ACC112 (cell line): ENCODE data around the gene UBE2L5.

Source experiments
- H2AFZ ChIP-seq: fragments of 200-600 bp; sonication (generic); one replicate; pipeline ENCODE4 v1.6.0; 2017; ENCODE audit warnings: antibody characterized with exemption, low read length; ENCODE audit not compliant: unreplicated experiment
- H3K27ac ChIP-seq: fragments of 200-600 bp; sonication (generic); 2 replicates; pipeline ENCODE4 v1.5.1; 2014; ENCODE audit warnings: low read depth, mild to moderate bottlenecking, antibody characterized with exemption, low read length, moderate library complexity
- H3K27me3 ChIP-seq: fragments of 200-600 bp; sonication (generic); 2 replicates; pipeline ENCODE4 v1.6.1; 2014; ENCODE audit warnings: mild to moderate bottlenecking, antibody characterized with exemption, low read length, moderate library complexity, mixed read lengths; ENCODE audit not compliant: insufficient read depth
- H3K36me3 ChIP-seq: fragments of 200-600 bp; sonication (generic); 2 replicates; pipeline ENCODE4 v1.6.1; 2016; ENCODE audit warnings: mild to moderate bottlenecking, antibody characterized with exemption, low read length, moderate library complexity, mixed read lengths; ENCODE audit not compliant: insufficient read depth
- H3K4me1 ChIP-seq: fragments of 200-600 bp; sonication (generic); one replicate; pipeline ENCODE4 v1.6.1; 2016; ENCODE audit warnings: low read length, mixed read lengths; ENCODE audit not compliant: insufficient read depth, unreplicated experiment, control insufficient read depth
- H3K4me3 ChIP-seq: fragments of 200-600 bp; sonication (generic); 2 replicates; pipeline ENCODE4 v1.5.1; 2014; ENCODE audit warnings: mild to moderate bottlenecking, low read depth, low read length
- H3K79me2 ChIP-seq: fragments of 200-600 bp; sonication (generic); one replicate; pipeline ENCODE4 v1.6.0; 2016; ENCODE audit warnings: low read length; ENCODE audit not compliant: control insufficient read depth, unreplicated experiment, insufficient read depth

UBE2L5 gene

GRCh38 chr13:30406779-30407416 is 15.4 kb upstream of the UBE2L5 start:
- no peak overlapping the region for H3K4me3 ChIP-seq
- H3K36me3 ChIP-seq = no peaks in the 10 kb centered on the region
- H3K27ac ChIP-seq = no peak overlapping the region
- peaks cover 11% of the 10 kb centered on the region for H3K4me1 ChIP-seq
- no peak overlapping the region for H2AFZ ChIP-seq
- H3K27me3 ChIP-seq = no peaks in the 10 kb centered on the region
- no peaks in the 10 kb centered on the region for H3K79me2 ChIP-seq

DNA sequence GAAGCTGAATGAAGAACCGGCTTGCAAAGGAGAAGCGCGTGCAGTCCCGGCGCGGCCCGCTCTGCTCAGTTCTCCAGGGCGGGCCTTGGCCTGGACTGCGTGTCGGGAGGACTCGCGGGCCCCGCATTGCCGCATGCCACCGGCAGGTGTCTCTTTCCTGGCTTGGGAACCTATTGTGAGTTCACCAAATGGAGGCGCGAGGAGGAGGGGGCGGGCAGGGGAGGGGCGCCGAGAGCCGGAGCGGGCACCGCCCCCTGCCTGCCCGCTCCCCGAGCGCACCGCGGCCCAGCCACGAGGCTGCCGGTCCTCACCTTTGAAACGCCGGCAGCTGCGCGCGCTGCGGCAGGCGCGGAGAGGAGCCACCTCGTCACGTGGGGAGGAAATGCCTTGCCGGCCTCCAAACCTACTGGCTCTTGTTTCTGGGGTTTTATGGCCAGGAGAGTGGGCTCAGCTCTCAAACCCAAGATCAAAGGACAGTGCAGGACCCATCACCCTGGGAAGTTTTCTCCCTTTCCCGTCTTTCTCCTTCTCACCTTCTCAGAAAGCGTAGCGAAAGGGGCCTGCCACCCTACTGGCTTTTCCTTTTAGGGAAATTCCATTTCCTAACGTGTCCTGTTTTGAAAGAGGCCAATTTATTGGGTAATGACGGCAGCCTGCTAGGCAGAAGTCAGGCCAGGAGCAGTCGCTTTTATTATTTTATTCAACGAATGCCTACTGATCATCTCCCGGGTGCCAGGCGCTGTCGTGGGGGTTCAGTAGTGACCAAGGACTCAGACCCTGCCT is 13.8 kb upstream of the UBE2L5 start:
- H3K27ac ChIP-seq = peak overlapping the region; percentile 57; the same call in 1 of the 2 replicates
- peak overlapping the region; percentile 67 for H3K4me3 ChIP-seq
- H2AFZ ChIP-seq = peak overlapping the region; percentile 86
- H3K79me2 ChIP-seq = no peaks in the 10 kb centered on the region
- H3K36me3 ChIP-seq = no peaks in the 10 kb centered on the region
- H3K4me1 ChIP-seq = peaks cover 11% of the 10 kb centered on the region
- H3K27me3 ChIP-seq = no peaks in the 10 kb centered on the region

DNA sequence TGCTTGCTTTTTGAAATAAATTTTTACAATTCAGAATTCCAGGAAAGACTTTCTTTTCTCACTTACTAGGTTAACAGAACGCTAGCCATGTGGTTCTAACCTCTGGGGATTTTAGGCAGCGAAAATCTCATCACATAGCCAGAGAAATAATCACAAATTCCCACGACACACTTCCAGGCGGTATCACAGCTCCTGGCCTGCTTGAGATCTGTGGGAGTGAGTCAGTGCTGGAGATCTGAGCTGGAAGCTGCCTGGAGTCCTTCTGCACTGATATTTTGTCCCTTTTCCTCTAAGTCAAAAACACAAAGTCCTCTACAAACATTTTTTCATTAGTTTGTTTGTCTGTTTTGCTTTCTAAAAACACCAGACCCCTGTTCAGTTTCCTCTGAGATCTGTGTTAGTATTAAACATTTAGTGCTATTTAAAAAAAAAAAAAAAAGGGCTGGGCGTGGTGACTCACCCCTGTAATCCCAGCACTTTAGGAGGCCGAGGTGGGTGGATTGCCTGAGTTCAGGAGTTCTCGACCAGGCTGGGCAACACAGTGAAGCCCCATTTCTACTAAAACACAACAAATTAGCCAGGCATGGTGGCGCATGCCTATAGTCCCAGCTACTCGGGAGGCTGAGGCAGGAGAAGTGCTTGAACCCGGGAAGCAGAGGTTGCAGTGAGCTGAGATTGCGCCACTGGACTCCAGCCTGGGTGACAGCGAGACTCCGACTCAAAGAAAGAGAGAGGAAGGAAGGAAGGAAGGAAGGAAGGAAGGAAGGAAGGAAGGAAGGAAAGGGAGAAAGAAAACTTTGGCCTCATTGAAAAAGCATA is 12.2 kb upstream of the UBE2L5 start:
- H3K27ac ChIP-seq = peak overlapping the region; percentile 57; the same call in 1 of the 2 replicates
- no peak overlapping the region for H3K4me3 ChIP-seq
- no peak overlapping the region for H2AFZ ChIP-seq
- no peaks in the 10 kb centered on the region for H3K27me3 ChIP-seq
- H3K79me2 ChIP-seq = no peaks in the 10 kb centered on the region
- no peaks in the 10 kb centered on the region for H3K36me3 ChIP-seq
- H3K4me1 ChIP-seq = peaks cover 11% of the 10 kb centered on the region

- H3K4me3 ChIP-seq = no peak overlapping the region
- no peak overlapping the region for H2AFZ ChIP-seq
- H3K79me2 ChIP-seq = no peaks in the 10 kb centered on the region
- H3K27me3 ChIP-seq = no peaks in the 10 kb centered on the region
- H3K27ac ChIP-seq = no peak overlapping the region
- H3K4me1 ChIP-seq = peaks cover 11% of the 10 kb centered on the region
- H3K36me3 ChIP-seq = no peaks in the 10 kb centered on the region
Measured at GRCh38 chr13:30410705-30411125, 11.6 kb upstream of the UBE2L5 start.

DNA sequence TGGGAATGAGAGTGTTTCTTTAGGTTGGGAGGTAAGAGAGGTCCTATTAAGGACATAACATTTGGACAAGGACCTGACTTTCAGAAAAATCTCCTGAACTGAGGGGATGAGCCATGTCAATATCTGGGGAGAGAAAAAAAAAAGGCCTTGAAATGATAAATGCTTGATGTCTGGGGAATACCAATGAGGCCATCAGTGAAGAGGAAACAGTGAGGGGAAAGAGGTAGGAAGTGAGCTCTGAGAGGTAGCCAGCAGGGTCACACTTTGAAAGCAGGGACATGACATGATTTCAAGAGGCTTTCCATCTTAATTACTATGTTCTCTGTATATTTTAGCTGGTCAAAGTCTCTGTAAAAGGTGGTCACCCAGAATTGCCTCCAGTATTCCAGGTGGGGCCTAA is 9.9 kb upstream of the UBE2L5 start:
- H3K27me3 ChIP-seq = no peaks in the 10 kb centered on the region
- no peaks in the 10 kb centered on the region for H3K79me2 ChIP-seq
- H3K4me3 ChIP-seq = no peak overlapping the region
- peaks cover 11% of the 10 kb centered on the region for H3K4me1 ChIP-seq
- no peaks in the 10 kb centered on the region for H3K36me3 ChIP-seq
- no peak overlapping the region for H3K27ac ChIP-seq
- no peak overlapping the region for H2AFZ ChIP-seq

- Histone ChIP-seq H3K27me3 (no peaks in the 10 kb centered on the region), H3K36me3 (no peaks in the 10 kb centered on the region), H3K4me3 (no peak overlapping the region), H3K4me1 (peaks cover 11% of the 10 kb centered on the region), H3K27ac (no peak overlapping the region), H2AFZ (no peak overlapping the region), H3K79me2 (no peaks in the 10 kb centered on the region)
Measured at GRCh38 chr13:30413842-30414241, 8.5 kb upstream of the UBE2L5 start.

GRCh38 chr13:30415430-30416030 is 6.8 kb upstream of the UBE2L5 start:
- no peaks in the 10 kb centered on the region for H3K36me3 ChIP-seq
- H3K27ac ChIP-seq = no peak overlapping the region
- H2AFZ ChIP-seq = no peak overlapping the region
- no peaks in the 10 kb centered on the region for H3K79me2 ChIP-seq
- peaks cover 2% of the 10 kb centered on the region for H3K4me1 ChIP-seq
- H3K27me3 ChIP-seq = no peaks in the 10 kb centered on the region
- no peak overlapping the region for H3K4me3 ChIP-seq

GRCh38 chr13:30416471-30416870 is 5.8 kb upstream of the UBE2L5 start:
- peaks cover 3% of the 10 kb centered on the region for H3K4me1 ChIP-seq
- H3K27me3 ChIP-seq = no peaks in the 10 kb centered on the region
- no peaks in the 10 kb centered on the region for H3K36me3 ChIP-seq
- no peaks in the 10 kb centered on the region for H3K79me2 ChIP-seq
- H2AFZ ChIP-seq = no peak overlapping the region
- H3K27ac ChIP-seq = no peak overlapping the region
- H3K4me3 ChIP-seq = no peak overlapping the region

- Histone ChIP-seq H3K4me3 (no peak overlapping the region), H3K27me3 (no peaks in the 10 kb centered on the region), H3K4me1 (peaks cover 3% of the 10 kb centered on the region), H3K36me3 (no peaks in the 10 kb centered on the region), H2AFZ (no peak overlapping the region), H3K27ac (no peak overlapping the region), H3K79me2 (no peaks in the 10 kb centered on the region)
Measured at GRCh38 chr13:30418075-30418716, 4.1 kb upstream of the UBE2L5 start.
